Effector memory CD4-positive, alpha-beta T cell (primary cell): ENCODE data around the gene C14orf180.
"Not testable (repeated sequence)": the region's sequence is repeated elsewhere in the genome, so short reads cannot be mapped to it uniquely, and the experiment has no call there.

Experiments
- DNase-seq, 3 donors: peaks; one replicate each; pipeline ENCODE4 v3.0.0-alpha.2; 2020
- H3K27ac ChIP-seq: 2 replicates; pipeline ENCODE4 v1.7.0; 2013; ENCODE audit warnings: mild to moderate bottlenecking, low read length, moderate library complexity; ENCODE audit not compliant: insufficient read depth, poor library complexity, severe bottlenecking
- H3K27me3 ChIP-seq: replicated peaks from 2 replicates; pipeline ENCODE4 v1.7.0; 2013; ENCODE audit warnings: mild to moderate bottlenecking, low read length; ENCODE audit not compliant: insufficient read depth, control insufficient read depth, poor library complexity, severe bottlenecking
- H3K36me3 ChIP-seq: 2 replicates; pipeline ENCODE4 v1.7.0; 2013; ENCODE audit warnings: mild to moderate bottlenecking, low read length, moderate library complexity; ENCODE audit not compliant: control insufficient read depth, insufficient read depth
- H3K4me1 ChIP-seq: 2 replicates; pipeline ENCODE4 v1.7.0; 2013; ENCODE audit warnings: low read length, mild to moderate bottlenecking; ENCODE audit not compliant: control insufficient read depth, insufficient read depth, poor library complexity, severe bottlenecking
- H3K4me3 ChIP-seq: 2 replicates; pipeline ENCODE4 v1.7.0; 2013; ENCODE audit warnings: low read length, low read depth, mild to moderate bottlenecking; ENCODE audit not compliant: insufficient read depth, poor library complexity, severe bottlenecking
- H3K9me3 ChIP-seq: 2 replicates; pipeline ENCODE4 v1.7.0; 2013; ENCODE audit warnings: mild to moderate bottlenecking, low read length, moderate library complexity; ENCODE audit not compliant: control insufficient read depth

C14orf180 gene

GRCh38 chr14:104579939-104580338 lies 375 bp downstream of the C14orf180 start:
- not testable (repeated sequence) for H3K27me3 ChIP-seq, H3K27ac ChIP-seq, H3K9me3 ChIP-seq, H3K36me3 ChIP-seq, H3K4me1 ChIP-seq, DNase-seq, H3K4me3 ChIP-seq

DNA sequence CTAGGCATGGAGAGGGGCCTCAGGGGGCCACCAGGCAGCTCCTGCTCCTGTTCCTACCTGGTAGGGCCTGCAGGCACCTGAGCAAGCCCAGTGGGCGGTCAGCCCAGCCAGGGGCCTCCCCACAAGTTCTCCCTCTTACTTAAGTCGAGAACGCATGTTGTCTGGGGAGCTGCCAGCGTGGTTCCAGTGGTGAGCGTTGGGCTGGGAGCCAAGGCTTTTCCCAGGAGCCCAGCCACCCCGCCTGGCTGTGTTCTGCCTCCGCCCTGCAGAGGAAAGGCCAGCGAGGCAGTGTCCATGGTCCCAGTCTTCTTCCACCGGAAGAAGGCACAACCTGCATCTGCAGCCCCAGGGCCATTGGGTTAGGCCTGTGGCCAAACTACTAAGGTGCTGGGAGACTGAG lies 1.4 kb downstream of the C14orf180 start:
- no peaks in the 10 kb centered on the region for H3K36me3 ChIP-seq
- no peak for DNase-seq

GRCh38 chr14:104581521-104581920 lies 2.0 kb downstream of the C14orf180 start:
- Histone ChIP-seq H3K27me3 (no peaks in the 10 kb centered on the region), H3K4me3 (no peak overlapping the region), H3K27ac (no peak overlapping the region)

More for the DNA sequence above, 1.4 kb downstream of the C14orf180 start:
- Histone ChIP-seq H3K27ac (no peak overlapping the region), H3K27me3 (no peaks in the 10 kb centered on the region), H3K9me3 (no peaks in the 10 kb centered on the region), H3K4me1 (no peaks in the 10 kb centered on the region), H3K4me3 (no peak overlapping the region)

DNA sequence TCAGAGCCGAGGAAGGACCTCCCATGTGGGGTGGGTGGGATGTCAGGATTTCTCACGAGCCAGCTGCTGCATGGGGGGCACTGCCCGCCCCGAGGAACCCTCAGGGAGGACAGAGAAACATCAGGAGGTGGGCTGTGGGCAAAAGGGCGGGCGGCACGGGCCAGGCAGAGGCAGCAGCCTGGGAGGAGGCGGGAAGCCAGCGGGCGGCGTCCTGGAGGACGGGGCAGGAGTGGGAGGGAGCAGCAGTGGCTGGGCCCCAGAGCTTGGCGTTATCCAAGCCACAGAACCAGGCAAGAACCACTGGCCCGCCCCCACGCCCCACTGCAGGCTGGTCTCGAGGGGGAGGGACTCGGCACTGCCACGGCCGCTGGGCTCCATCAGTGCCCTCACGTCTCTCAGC lies 2.4 kb downstream of the C14orf180 start:
- H3K36me3 ChIP-seq, result no peaks in the 10 kb centered on the region
- H3K27me3 ChIP-seq, result no peaks in the 10 kb centered on the region
- no peak for DNase-seq
- H3K9me3 ChIP-seq, result no peaks in the 10 kb centered on the region
- H3K4me3 ChIP-seq, result no peak overlapping the region
- H3K27ac ChIP-seq, result no peak overlapping the region
- no peaks in the 10 kb centered on the region for H3K4me1 ChIP-seq

More at GRCh38 chr14:104581521-104581920, 2.0 kb downstream of the C14orf180 start:
- Histone ChIP-seq H3K4me1 (no peaks in the 10 kb centered on the region), H3K9me3 (no peaks in the 10 kb centered on the region), H3K36me3 (no peaks in the 10 kb centered on the region)
- DNase-seq, result no peak

DNA sequence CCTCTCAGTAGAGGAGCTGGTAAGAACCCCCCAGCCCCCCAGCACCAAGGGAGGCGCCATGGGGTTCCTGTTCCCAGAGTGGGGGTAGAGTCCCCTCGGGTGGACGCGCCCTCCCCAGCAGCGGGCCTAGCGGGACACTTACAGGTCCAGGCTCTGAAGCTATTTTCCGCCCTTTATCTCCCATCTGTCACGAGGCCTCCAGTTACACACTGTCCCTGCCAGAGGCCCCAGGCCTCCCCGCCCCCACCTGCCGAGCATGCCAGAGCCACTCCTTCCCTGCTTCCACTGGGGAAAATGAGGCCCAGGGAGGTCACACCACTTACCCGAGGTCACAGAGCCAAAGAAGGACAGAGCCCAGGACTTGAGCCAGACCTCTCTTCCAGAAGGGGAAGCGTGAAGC lies 3.1 kb downstream of the C14orf180 start:
- Histone ChIP-seq H3K4me1 (no peaks in the 10 kb centered on the region), H3K9me3 (no peaks in the 10 kb centered on the region), H3K27ac (no peak overlapping the region), H3K36me3 (no peaks in the 10 kb centered on the region), H3K4me3 (no peak overlapping the region), H3K27me3 (no peaks in the 10 kb centered on the region)
- DNase-seq, result no peak

DNA sequence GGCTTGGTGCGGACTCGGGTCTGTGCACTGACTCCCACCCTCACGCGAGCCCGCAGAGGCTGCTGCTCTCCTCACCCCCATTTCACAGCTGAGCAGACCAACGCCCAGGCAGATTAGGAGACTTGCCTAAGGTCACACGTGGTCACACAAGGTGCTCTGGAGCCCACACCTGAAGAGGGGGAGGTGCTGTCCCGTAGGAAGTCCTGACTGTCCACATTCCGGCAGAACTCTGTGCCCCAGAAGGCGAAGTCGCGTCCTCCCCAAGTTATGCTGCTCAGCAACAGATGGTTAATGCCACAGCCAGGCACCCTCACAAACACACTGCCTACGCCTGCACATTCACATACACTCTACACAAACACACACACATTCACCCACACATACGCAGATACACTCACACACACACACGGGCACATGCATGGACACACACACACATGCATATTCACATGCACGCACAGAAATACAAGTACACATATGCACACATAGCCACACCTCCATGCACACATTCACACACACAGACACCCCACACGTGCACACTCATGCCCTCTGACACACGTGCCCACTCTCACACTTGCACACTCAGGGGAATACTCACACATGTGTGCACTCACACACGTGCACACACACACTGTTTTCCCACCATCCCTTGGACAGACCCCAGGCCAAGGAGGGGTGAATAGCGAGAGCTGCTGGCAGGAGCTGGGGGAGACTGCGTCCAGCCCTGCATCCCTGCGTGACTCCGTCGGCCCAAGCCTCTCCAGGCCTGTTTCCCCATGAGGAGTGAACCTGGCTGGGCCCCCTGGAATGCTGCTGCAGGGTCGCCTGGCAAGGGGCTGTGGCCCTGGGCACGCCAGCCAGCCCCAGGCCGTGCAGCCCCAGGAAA lies 4.1 kb downstream of the C14orf180 start:
- H3K4me1 ChIP-seq, result no peaks in the 10 kb centered on the region
- no peak overlapping the region for H3K27ac ChIP-seq
- H3K9me3 ChIP-seq, result no peaks in the 10 kb centered on the region
- H3K36me3 ChIP-seq, result no peaks in the 10 kb centered on the region
- no peak overlapping the region for H3K4me3 ChIP-seq
- no peak for DNase-seq
- H3K27me3 ChIP-seq, result no peaks in the 10 kb centered on the region

- H3K4me3 ChIP-seq, result no peak overlapping the region
- no peaks in the 10 kb centered on the region for H3K36me3 ChIP-seq
- no peaks in the 10 kb centered on the region for H3K4me1 ChIP-seq
- no peak for DNase-seq
- no peaks in the 10 kb centered on the region for H3K9me3 ChIP-seq
- H3K27ac ChIP-seq, result no peak overlapping the region
- H3K27me3 ChIP-seq, result no peaks in the 10 kb centered on the region
These were observed 5.0 kb downstream of the C14orf180 start for GRCh38 chr14:104584557-104584956.

DNA sequence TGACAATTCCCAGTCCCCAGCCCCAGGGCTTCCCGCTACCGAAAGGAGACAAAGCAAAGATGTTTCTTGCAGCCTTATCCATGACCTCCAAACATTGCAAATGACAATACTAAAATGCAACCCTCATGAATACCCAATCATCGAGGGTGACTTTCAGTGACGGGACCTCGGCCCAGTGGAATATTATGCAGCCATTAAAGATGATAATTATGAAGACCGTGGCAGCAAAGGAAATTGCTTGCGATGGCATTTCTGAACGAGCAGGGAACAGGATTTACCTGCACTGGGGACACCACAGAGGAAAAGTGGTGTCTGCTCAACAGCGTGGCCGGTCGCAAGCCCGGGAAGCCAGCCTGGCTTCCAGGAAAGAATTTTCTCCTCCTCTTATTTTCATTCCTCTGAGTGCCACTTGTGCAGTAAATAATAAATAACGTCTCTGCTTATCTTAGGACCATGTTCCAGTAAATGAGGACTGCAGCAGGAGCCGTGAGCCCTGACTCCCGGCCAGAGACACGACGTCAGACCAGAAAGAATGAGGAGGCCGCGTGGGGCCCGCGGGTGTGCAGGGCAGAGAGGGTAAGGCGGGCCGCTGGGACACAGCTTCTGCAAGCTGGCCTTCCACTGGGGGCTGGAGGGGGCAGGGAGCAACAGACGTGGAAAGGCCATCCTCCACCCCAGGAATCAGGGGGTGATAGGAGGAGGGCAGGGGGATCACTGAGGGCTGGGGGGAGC lies 6.6 kb downstream of the C14orf180 start:
- H3K27me3 ChIP-seq, result no peaks in the 10 kb centered on the region

DNA sequence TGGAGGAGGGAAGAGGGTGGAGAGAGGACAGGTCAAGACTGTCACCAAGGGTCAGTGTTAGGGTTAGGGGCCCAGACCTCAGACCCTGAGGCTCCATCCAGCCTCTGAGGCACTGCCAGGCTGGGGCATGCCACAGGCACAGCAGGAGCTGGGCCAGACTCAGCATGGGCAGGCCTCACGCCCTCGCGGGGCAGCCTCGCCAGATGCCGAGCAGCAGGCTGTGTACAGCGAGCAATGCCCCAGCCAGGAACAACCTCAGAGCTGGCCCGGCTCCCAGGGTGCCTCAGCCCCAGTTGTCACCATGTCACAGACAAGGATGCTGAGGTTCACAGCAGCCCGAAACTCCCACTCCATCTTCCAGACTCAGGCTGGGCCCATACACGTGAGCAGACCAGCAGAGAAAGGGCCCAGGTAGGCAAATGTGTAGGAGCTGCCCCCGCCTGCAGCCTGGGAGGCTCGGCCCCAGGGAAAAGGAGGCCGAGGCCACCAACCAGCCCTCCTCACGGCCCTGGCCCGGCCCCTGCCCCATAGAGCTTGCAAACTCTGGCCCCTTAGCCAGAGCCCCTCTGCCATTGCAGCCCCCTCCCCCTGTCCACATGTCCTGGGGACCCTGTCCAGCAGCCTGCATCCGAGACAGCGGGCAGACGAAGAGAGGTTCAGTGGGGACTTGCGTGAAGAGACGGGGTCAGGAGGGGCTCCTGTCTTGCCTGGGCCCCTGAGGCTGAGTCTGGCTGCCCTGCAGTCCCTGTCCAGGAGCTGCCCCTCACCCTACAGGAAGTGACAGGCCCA lies 7.5 kb downstream of the C14orf180 start:
- no peaks in the 10 kb centered on the region for H3K4me1 ChIP-seq
- H3K27me3 ChIP-seq, result no peaks in the 10 kb centered on the region
- H3K36me3 ChIP-seq, result no peaks in the 10 kb centered on the region
- no peak for DNase-seq
- H3K27ac ChIP-seq, result no peak overlapping the region
- H3K4me3 ChIP-seq, result no peak overlapping the region
- no peaks in the 10 kb centered on the region for H3K9me3 ChIP-seq

More for the DNA sequence above, 6.6 kb downstream of the C14orf180 start:
- Histone ChIP-seq H3K4me1 (no peaks in the 10 kb centered on the region), H3K9me3 (no peaks in the 10 kb centered on the region), H3K4me3 (no peak overlapping the region), H3K27ac (no peak overlapping the region), H3K36me3 (no peaks in the 10 kb centered on the region)
- no peak for DNase-seq
